ACC112 (cell line): ENCODE data around the gene LDLR.
"Not testable (repeated sequence)": the region's sequence is repeated elsewhere in the genome, so short reads cannot be mapped to it uniquely, and the experiment has no call there.

Source experiments
- H2AFZ ChIP-seq: fragments of 200-600 bp; sonication (generic); one replicate; pipeline ENCODE4 v1.6.0; 2017; ENCODE audit warnings: antibody characterized with exemption, low read length; ENCODE audit not compliant: unreplicated experiment
- H3K27ac ChIP-seq: fragments of 200-600 bp; sonication (generic); 2 replicates; pipeline ENCODE4 v1.5.1; 2014; ENCODE audit warnings: low read depth, mild to moderate bottlenecking, antibody characterized with exemption, low read length, moderate library complexity
- H3K27me3 ChIP-seq: fragments of 200-600 bp; sonication (generic); 2 replicates; pipeline ENCODE4 v1.6.1; 2014; ENCODE audit warnings: mild to moderate bottlenecking, antibody characterized with exemption, low read length, moderate library complexity, mixed read lengths; ENCODE audit not compliant: insufficient read depth
- H3K36me3 ChIP-seq: fragments of 200-600 bp; sonication (generic); 2 replicates; pipeline ENCODE4 v1.6.1; 2016; ENCODE audit warnings: mild to moderate bottlenecking, antibody characterized with exemption, low read length, moderate library complexity, mixed read lengths; ENCODE audit not compliant: insufficient read depth
- H3K4me1 ChIP-seq: fragments of 200-600 bp; sonication (generic); one replicate; pipeline ENCODE4 v1.6.1; 2016; ENCODE audit warnings: low read length, mixed read lengths; ENCODE audit not compliant: insufficient read depth, unreplicated experiment, control insufficient read depth
- H3K4me3 ChIP-seq: fragments of 200-600 bp; sonication (generic); 2 replicates; pipeline ENCODE4 v1.5.1; 2014; ENCODE audit warnings: mild to moderate bottlenecking, low read depth, low read length
- H3K79me2 ChIP-seq: fragments of 200-600 bp; sonication (generic); one replicate; pipeline ENCODE4 v1.6.0; 2016; ENCODE audit warnings: low read length; ENCODE audit not compliant: control insufficient read depth, unreplicated experiment, insufficient read depth

Gene LDLR

DNA sequence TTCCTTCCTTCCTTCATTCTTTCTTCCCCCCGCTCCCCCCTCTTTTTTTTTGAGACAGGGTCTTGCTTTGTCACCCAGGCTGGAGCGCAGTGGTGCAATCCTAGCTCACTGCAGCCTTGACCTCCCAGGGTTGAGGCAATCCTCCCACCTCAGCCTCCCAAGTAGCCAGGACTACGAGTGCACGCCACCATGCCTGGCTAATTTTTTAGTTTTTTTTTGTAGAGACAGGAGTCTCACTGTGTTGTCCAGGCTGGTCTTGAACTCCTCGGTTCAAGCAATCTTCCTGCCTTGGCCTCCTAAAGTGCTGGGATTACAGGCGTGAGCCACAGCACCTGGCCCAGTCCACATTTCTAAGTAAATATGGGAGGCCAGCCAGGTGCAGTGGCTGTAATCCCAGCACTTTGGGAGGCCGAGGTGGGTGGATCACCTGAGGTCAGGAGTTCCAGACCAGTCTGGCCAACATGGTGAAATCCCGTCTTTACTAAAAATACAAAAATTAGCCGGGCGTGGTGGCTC, 50.8 kb downstream of the LDLR start:
- not testable (repeated sequence) for H2AFZ ChIP-seq, H3K27me3 ChIP-seq, H3K36me3 ChIP-seq, H3K79me2 ChIP-seq, H3K4me3 ChIP-seq
- Histone ChIP-seq H3K27ac (0 out of 2 replicates have a peak overlapping the region, but pooled peaks have one; percentile 79), H3K4me1 (peaks cover 34% of the 10 kb centered on the region)

DNA sequence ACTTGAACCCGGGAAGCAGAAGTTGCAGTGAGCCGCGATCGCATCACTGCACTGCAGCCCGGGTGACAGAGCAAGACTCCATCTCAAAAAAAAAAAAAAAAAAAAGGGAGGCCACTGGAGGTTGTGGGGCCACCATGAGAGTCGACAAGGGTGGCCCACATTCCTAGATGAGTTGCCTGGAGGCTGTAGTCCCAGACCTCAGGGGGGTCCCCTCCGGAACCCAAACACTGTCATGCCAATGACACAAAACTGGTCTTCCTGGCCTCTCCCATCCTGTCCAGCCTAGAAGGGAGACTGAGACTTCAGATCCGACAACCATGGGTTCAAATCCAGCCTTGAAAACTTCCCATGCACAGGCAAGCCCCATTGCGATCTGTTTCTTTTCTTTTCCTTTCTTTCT, 51.6 kb downstream of the LDLR start:
- H3K79me2 ChIP-seq = no peaks in the 10 kb centered on the region
- H2AFZ ChIP-seq = no peak overlapping the region
- H3K4me3 ChIP-seq = no peak overlapping the region
- no peaks in the 10 kb centered on the region for H3K36me3 ChIP-seq
- no peaks in the 10 kb centered on the region for H3K27me3 ChIP-seq
- no peak overlapping the region for H3K27ac ChIP-seq
- H3K4me1 ChIP-seq = peaks cover 34% of the 10 kb centered on the region

DNA sequence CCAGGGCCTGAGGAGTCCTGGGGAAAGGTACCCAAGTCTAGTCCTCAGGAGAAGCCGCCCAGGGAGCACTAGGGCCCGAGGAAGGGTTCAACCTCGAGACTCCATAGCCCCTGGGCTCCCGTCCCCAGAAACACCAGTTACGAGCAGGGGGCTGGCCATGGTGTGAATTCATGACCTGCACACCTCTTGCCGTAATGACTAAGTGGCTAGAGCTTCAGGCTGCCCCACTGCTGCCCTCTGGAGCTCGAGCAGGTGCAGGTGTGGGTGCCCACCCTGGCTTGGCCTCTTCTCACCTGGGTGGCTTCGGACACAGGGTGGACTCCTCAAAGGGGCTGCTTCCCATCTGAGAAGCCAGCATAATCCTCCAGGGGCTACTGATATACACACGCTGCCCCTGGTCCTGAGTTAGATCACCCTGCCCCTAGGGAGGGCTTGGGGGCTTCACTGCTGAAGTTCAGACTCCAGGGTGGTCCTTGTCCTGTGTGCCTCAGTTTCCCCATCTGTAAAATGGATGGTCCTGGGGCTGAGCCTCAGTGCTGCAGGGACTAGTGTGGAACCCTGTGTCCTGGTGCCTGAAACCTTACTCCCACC, 52.8 kb downstream of the LDLR start:
- Histone ChIP-seq H3K79me2 (no peaks in the 10 kb centered on the region), H2AFZ (no peak overlapping the region), H3K4me1 (peaks cover 34% of the 10 kb centered on the region), H3K27me3 (no peaks in the 10 kb centered on the region), H3K27ac (peak overlapping the region; percentile 99), H3K4me3 (peak overlapping the region; percentile 25; the same call in 1 of the 2 replicates), H3K36me3 (no peaks in the 10 kb centered on the region)

DNA sequence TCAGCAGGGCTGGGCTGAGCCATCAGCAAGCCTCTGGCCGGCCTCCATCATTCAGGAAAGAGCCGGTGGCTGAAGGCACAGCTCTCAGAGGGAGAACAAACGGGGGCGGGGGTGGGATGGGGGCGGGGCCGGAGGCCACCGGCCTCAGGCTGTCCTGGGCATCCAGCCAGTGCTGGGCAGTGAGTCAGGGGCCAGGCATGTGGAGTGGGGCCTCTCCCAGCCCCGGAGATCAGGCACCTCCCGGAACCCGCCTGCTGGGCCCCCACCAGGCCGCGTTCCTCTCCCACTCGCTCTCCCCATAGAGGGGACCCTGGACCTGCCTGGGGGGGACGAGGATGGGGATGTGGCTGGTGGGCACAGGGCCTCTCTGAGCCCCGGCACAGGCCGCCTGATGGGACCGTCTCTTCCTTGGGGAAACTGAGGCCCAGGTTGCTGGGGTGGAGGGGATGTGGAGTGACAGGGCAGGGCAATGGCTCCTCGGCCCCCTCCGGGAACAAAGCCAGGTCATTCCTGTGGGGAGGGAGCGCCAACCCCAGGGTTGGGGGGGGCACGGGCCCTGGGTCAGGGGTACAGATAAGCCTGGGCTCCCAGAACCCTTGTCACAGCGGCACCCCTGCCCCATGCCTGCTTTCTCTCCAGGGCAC, 53.4 kb downstream of the LDLR start:
- Histone ChIP-seq H3K36me3 (no peaks in the 10 kb centered on the region), H3K27ac (peak overlapping the region; percentile 99), H3K4me1 (peaks cover 34% of the 10 kb centered on the region), H3K79me2 (no peaks in the 10 kb centered on the region), H2AFZ (peak overlapping the region; percentile 18), H3K4me3 (peak overlapping the region; percentile 66), H3K27me3 (no peaks in the 10 kb centered on the region)

DNA sequence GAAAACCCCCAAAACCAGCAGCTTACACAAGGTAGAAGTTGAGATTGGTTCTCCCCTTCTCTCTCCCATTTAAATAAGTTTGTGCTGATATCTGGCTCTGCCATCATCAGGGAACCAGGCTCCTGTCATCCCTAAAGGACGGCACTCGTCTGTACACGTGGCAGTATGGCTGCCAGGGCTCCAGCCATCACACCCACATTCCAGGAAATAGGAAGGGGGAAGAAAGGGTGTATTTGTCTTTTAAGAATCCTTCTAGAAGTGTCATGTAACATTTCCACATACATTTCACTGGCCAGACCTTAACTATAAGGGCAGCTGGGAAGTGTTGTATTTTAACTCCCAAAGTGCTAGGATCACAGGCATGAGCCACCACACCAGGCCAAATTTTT, 56.3 kb downstream of the LDLR start:
- H3K4me3 ChIP-seq = no peak overlapping the region
- H3K4me1 ChIP-seq = peaks cover 22% of the 10 kb centered on the region
- H3K27ac ChIP-seq = 0 out of 2 replicates have a peak overlapping the region, but pooled peaks have one; percentile 2
- no peaks in the 10 kb centered on the region for H3K27me3 ChIP-seq
- H3K79me2 ChIP-seq = peaks cover 4% of the 10 kb centered on the region
- H3K36me3 ChIP-seq = no peaks in the 10 kb centered on the region
- H2AFZ ChIP-seq = no peak overlapping the region

DNA sequence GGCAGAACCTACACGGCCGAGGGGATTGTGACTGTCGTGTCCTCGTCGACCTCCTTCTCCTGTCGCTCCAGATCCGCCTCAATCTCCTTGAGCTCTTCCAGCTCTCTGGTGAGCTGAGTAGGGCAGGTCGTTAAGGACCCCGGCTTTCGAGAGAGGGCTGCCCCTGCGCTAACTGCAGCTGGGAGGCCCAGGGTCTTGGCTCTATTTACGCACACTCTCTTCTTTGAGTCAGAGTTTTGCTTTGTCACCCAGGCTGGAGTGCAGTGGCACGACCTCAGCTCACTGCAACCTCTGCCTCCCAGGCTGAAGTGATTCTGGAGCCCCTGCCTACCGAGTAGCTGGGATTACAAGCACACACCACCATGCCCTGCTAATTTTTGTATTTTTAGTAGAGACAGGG, 58.7 kb downstream of the LDLR start:
- Histone ChIP-seq H3K79me2 (peaks cover 22% of the 10 kb centered on the region), H3K27ac (no peak overlapping the region), H3K36me3 (no peaks in the 10 kb centered on the region), H3K4me3 (no peak overlapping the region), H3K4me1 (peaks cover 19% of the 10 kb centered on the region), H2AFZ (no peak overlapping the region), H3K27me3 (no peaks in the 10 kb centered on the region)

DNA sequence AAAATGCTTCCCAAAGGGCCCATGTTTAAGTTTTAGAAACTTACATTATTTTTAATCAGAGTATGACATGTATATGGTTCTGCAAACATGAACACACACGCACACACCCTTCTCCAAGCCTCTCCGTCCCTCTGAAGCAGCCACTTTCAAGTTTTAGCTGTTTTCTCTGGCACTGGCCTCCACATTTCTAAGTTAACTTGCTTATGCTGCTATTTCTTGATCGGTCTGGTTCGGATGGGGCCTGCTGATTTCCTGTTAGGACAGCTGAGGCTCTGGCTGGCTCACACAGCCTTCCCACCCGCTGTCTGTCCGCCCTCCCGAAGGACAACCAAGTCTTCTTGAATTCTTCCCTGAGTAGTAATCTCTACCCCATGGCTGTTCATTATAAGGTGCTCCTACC, 61.9 kb downstream of the LDLR start:
- Histone ChIP-seq H2AFZ (no peak overlapping the region), H3K4me3 (no peak overlapping the region), H3K27me3 (no peaks in the 10 kb centered on the region), H3K36me3 (no peaks in the 10 kb centered on the region), H3K27ac (peak overlapping the region; percentile 29; the same call in 1 of the 2 replicates), H3K4me1 (peaks cover 20% of the 10 kb centered on the region), H3K79me2 (peaks cover 42% of the 10 kb centered on the region)

DNA sequence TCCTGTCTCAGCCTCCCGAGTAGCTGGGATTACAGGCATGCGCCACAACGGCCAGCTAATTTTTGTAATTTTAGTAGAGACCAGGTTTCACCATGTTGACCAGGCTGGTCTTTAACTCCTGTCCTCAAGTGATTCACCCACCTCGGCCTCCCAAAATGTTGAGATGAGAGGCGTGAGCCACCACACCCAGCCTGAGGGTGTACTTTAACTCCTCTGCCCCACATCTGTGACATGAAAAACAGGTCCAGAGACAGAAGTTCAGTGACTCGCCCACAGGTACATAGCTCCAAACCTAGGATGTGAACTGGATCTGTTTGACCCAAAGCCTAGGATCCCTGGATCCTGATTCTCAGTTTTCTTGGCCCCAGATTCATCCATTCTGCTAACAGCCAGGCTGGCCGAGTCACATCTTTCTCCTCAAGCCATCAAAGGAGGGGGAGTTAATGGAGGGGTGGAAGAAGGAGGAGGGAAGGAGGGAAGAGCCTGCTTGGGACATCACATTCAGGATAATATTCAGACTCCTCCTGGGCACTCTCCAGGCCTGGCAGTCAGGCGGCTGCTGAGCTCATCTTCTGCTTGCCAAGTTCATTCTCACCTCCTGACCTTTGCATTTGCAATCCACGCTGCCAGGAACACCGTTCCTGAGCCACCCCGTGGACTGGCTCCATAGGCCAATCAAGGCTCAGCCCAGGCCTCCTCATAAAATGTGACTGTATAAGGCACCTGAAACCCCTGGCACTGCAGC, 63.2 kb downstream of the LDLR start:
- Histone ChIP-seq H3K79me2 (peaks cover 42% of the 10 kb centered on the region), H3K27ac (peak overlapping the region; percentile 72), H3K27me3 (no peaks in the 10 kb centered on the region), H3K36me3 (no peaks in the 10 kb centered on the region), H2AFZ (peak overlapping the region; percentile 60), H3K4me3 (no peak overlapping the region), H3K4me1 (peaks cover 21% of the 10 kb centered on the region)

DNA sequence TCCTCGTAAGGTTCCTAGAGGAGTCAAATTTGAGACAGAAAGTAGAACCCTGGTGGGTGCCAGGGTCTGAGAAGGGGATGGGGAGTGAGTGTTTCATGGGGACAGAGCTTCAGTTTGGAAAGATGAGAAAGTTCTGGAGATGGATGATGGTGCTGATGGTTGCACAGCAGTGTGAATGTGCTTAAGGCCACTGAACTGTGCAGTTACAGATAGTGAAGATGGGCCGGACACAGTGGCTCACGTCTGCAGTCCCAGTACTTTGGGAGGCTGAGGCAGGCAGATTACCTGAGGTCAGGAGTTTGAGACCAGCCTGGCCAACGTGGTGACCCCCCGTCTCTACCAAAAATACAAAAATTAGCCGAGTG, 65.4 kb downstream of the LDLR start:
- Histone ChIP-seq H3K79me2 (peaks cover 42% of the 10 kb centered on the region), H3K4me3 (peak overlapping the region; percentile 86), H3K36me3 (no peaks in the 10 kb centered on the region), H2AFZ (no peak overlapping the region), H3K4me1 (peaks cover 21% of the 10 kb centered on the region), H3K27me3 (no peaks in the 10 kb centered on the region), H3K27ac (peak overlapping the region; percentile 39; the same call in 1 of the 2 replicates)

DNA sequence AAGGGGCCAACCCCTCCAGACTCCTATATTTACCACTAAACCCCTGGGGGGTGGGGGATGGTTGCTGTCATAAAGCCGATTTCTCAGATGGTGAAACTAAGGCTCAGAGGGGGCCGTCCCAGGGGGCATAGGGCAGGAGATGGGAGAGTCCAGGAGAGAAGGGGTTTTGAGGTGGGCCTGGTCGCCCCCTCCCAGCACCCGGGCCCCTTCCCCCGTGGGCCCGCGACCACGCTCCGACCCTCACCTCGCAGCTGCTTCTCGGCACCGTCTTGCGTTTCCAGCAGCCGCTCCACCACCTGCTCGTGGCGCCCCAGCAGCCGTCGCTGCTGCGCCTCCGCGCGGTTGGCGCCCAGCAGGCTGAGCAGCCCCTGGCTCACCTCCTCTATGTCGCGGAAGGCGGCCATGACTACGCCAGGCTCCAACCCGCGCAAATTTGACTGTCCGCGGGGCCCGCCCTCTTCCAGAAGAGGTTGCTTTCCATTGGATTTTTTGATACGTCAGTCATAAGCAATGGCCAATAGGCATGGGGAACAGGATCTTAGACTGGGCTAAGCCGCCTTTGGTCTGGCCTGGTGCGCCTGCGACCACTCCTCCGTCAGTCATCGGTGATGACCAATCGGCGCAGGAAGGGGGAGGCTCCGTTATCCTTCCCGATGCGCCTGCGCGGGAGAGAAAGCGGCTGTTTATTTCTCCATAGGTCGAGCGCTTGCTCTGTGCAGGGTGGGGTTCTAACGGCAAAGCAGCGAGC, 66.3 kb downstream of the LDLR start, which contains the start of gene SPC24:
TSS of gene SPC24 (minus strand) at position 410 of the 748 bp plus-strand sequence. CDS start at position 404, 6 bp downstream.
- Histone ChIP-seq H3K27ac (peak within 1 kb of the TSS; percentile 39; the same call in 1 of the 2 replicates), H3K27me3 (no peaks in the 10 kb centered on the region), H3K4me1 (peaks cover 25% of the 10 kb centered on the region), H3K36me3 (no peaks in the 10 kb centered on the region), H3K79me2 (peaks cover 38% of the 10 kb centered on the region), H2AFZ (peak within 1 kb of the TSS; percentile 60), H3K4me3 (peak within 1 kb of the TSS; percentile 86)
